H1 (cell line): Measurements from ENCODE around the gene COBLL1. TPM values are rescaled to one million over a fixed set of nuclear protein-coding genes. Genes with fewer than 3 reads are reported as not detected.

Experiments
- CTCF ChIA-PET: fragments of 300-600 bp; sonication (Branson Sonifier 250); formaldehyde crosslinking; loops from one replicate; lab custom pipeline; 2021; ENCODE audit not compliant: partially characterized antibody; lab: Charles Lee
- POLR2A ChIA-PET: fragments of 300-600 bp; sonication (Branson Sonifier 250); formaldehyde crosslinking; loops from one replicate; lab custom pipeline; 2021; ENCODE audit warnings: inconsistent platforms; ENCODE audit not compliant: partially characterized antibody; lab: Charles Lee
- DNase-seq, 2 experiments: peaks; one replicate each; pipeline versions ENCODE4 v3.0.0 to v3.0.0-alpha.2; 2010 to 2022; ENCODE audit warnings: low spot score in 2 of 2, low read depth in 1 of 2, mixed read lengths in 1 of 2
- FAIRE-seq: peaks from 2 replicates; lab custom pipeline; 2011; peaks lifted over from hg19 to GRCh38; lab: Jason Lieb, UNC
- H2AFZ ChIP-seq: 2 replicates; pipeline ENCODE4 v1.8.1; 2012; ENCODE audit warnings: low read length, inconsistent platforms
- H2AK5ac ChIP-seq: 2 replicates; pipeline ENCODE4 v1.6.1; 2013; ENCODE audit warnings: low read depth, low read length
- H2BK120ac ChIP-seq: replicated peaks from 2 replicates; pipeline ENCODE3; 2013; ENCODE audit warnings: low read depth, low read length, inconsistent platforms
- H2BK12ac ChIP-seq: 2 replicates; pipeline ENCODE4 v1.6.1; 2013; ENCODE audit warnings: low read depth, low read length
- H2BK15ac ChIP-seq: 2 replicates; pipeline ENCODE4 v1.6.1; 2013; ENCODE audit warnings: low read length
- H2BK20ac ChIP-seq: 2 replicates; pipeline ENCODE4 v1.6.1; 2013; ENCODE audit warnings: low read length
- H2BK5ac ChIP-seq: 2 replicates; pipeline ENCODE4 v1.6.1; 2013; ENCODE audit warnings: low read depth, low read length
- H3K14ac ChIP-seq: 2 replicates; pipeline ENCODE4 v1.6.1; 2013; ENCODE audit warnings: inconsistent platforms; ENCODE audit not compliant: insufficient read length
- H3K18ac ChIP-seq: 2 replicates; pipeline ENCODE4 v1.6.1; 2013; ENCODE audit warnings: low read length; ENCODE audit errors: extremely low read depth
- H3K23ac ChIP-seq: 2 replicates; pipeline ENCODE4 v1.6.1; 2013; ENCODE audit warnings: inconsistent platforms; ENCODE audit not compliant: insufficient read length
- H3K23me2 ChIP-seq: 2 replicates; pipeline ENCODE4 v1.6.1; 2013; ENCODE audit warnings: low read depth, low read length
- H3K27ac ChIP-seq: 2 replicates; pipeline ENCODE4 v1.6.1; 2011; ENCODE audit warnings: low read depth, low read length, inconsistent platforms
- H3K27me3 ChIP-seq, 4 experiments: replicated peaks in 1 of 4; 1 replicate in 1 of 4; 2 replicates in 3 of 4; pipeline versions ENCODE4 v1.6.1 to v1.8.1; 2011 to 2013; ENCODE audit warnings: low read length in 3 of 4, mild to moderate bottlenecking in 3 of 4, inconsistent platforms in 2 of 4, mixed read lengths in 2 of 4, moderate library complexity in 1 of 4; ENCODE audit not compliant: control insufficient read depth in 3 of 4, insufficient read depth in 3 of 4; ENCODE audit errors: extremely low read depth in 1 of 4
- H3K36me3 ChIP-seq, 4 experiments: 2 replicates each; pipeline versions ENCODE4 v1.6.1 to v1.8.1; 2011 to 2013; ENCODE audit warnings: mild to moderate bottlenecking in 4 of 4, low read length in 3 of 4, moderate library complexity in 2 of 4, control low read depth in 1 of 4, inconsistent platforms in 1 of 4; ENCODE audit not compliant: insufficient read depth in 4 of 4, control insufficient read depth in 2 of 4
- H3K4ac ChIP-seq: replicated peaks from 2 replicates; pipeline ENCODE3; 2013; ENCODE audit warnings: low read length, low read depth, mixed read lengths, inconsistent platforms; ENCODE audit not compliant: insufficient read length
- H3K4me1 ChIP-seq, 4 experiments: replicated peaks in 1 of 4; 1 replicate in 1 of 4; 2 replicates in 3 of 4; pipeline versions ENCODE4 v1.6.1 to v1.8.1; 2011 to 2013; ENCODE audit warnings: low read length in 3 of 4, inconsistent platforms in 2 of 4, mixed read lengths in 1 of 4; ENCODE audit not compliant: insufficient read depth in 4 of 4, control insufficient read depth in 3 of 4
- H3K4me2 ChIP-seq, 2 experiments: 2 replicates each; pipeline versions ENCODE4 v1.6.1 to v1.8.1; 2011 to 2013; ENCODE audit warnings: low read depth in 2 of 2, low read length in 2 of 2, control low read depth in 1 of 2, inconsistent platforms in 1 of 2, mild to moderate bottlenecking in 1 of 2; ENCODE audit not compliant: insufficient read depth in 1 of 2
- H3K4me3 ChIP-seq, 4 experiments: fragments of 200-600, 300-600 bp in 1 of 4; sonication (generic), shearing (Covaris generic), sonication (Bioruptor Twin) in 1 of 4; 2 replicates each; pipeline versions ENCODE4 v1.5.1 to v1.8.1; 2011 to 2016; ENCODE audit warnings: low read length in 4 of 4, low read depth in 3 of 4, control low read depth in 2 of 4, inconsistent platforms in 2 of 4, mild to moderate bottlenecking in 2 of 4, mixed read lengths in 1 of 4, moderate library complexity in 1 of 4; ENCODE audit not compliant: insufficient read depth in 2 of 4; ENCODE audit errors: extremely low read depth in 1 of 4
- H3K56ac ChIP-seq: replicated peaks from 2 replicates; pipeline ENCODE3; 2013; ENCODE audit warnings: low read depth, mild to moderate bottlenecking, mixed read lengths, low read length, inconsistent platforms; ENCODE audit not compliant: insufficient read length
- H3K79me1 ChIP-seq: 2 replicates; pipeline ENCODE4 v1.6.1; 2013; ENCODE audit warnings: low read depth, low read length, control low read depth
- H3K79me2 ChIP-seq, 2 experiments: 2 replicates each; pipeline versions ENCODE4 v1.6.1 to v1.8.1; 2012 to 2013; ENCODE audit warnings: low read length in 2 of 2, mild to moderate bottlenecking in 2 of 2, inconsistent platforms in 1 of 2; ENCODE audit not compliant: insufficient read depth in 2 of 2, control insufficient read depth in 1 of 2
- H3K9ac ChIP-seq, 4 experiments: replicated peaks in 1 of 4; 1 replicate in 1 of 4; 2 replicates in 3 of 4; pipeline versions ENCODE4 v1.6.1 to v1.8.1; 2011 to 2013; ENCODE audit warnings: low read depth in 3 of 4, low read length in 3 of 4, control low read depth in 2 of 4, mild to moderate bottlenecking in 2 of 4, moderate library complexity in 2 of 4, inconsistent platforms in 1 of 4; ENCODE audit errors: extremely low read depth in 1 of 4
- H3K9me3 ChIP-seq, 2 experiments: 2 replicates each; pipeline versions ENCODE4 v1.6.1 to v1.8.1; 2012 to 2013; ENCODE audit warnings: mild to moderate bottlenecking in 2 of 2, moderate library complexity in 2 of 2, control low read depth in 1 of 2, inconsistent platforms in 1 of 2, low read depth in 1 of 2, low read length in 1 of 2, mixed read lengths in 1 of 2; ENCODE audit not compliant: insufficient read depth in 2 of 2
- H4K20me1 ChIP-seq, 2 experiments: replicated peaks in 1 of 2; 2 replicates each; pipeline versions ENCODE3 to v1.8.1; 2011 to 2013; ENCODE audit warnings: inconsistent platforms in 2 of 2, low read length in 2 of 2, mild to moderate bottlenecking in 1 of 2; ENCODE audit not compliant: insufficient read depth in 2 of 2, control insufficient read depth in 1 of 2
- H4K5ac ChIP-seq: 2 replicates; pipeline ENCODE4 v1.6.1; 2013; ENCODE audit warnings: low read length, low read depth, mixed read lengths, inconsistent platforms; ENCODE audit not compliant: insufficient read length
- H4K8ac ChIP-seq: 2 replicates; pipeline ENCODE4 v1.8.0; 2013; ENCODE audit warnings: mild to moderate bottlenecking, moderate library complexity, low read length, inconsistent platforms; ENCODE audit not compliant: insufficient read depth; ENCODE audit errors: extremely low read depth
- H4K91ac ChIP-seq: replicated peaks from 2 replicates; pipeline ENCODE3; 2013; ENCODE audit warnings: low read length, mixed read lengths, inconsistent platforms; ENCODE audit not compliant: insufficient read length
- EP300 ChIP-seq, 2 experiments: IDR thresholded peaks; 1 replicate in 1 of 2; 2 replicates in 1 of 2; pipeline ENCODE4 v1.6.1; 2011 to 2012; ENCODE audit warnings: low read depth in 2 of 2, low read length in 2 of 2, mild to moderate bottlenecking in 2 of 2, borderline replicate concordance in 1 of 2, inconsistent platforms in 1 of 2, moderate library complexity in 1 of 2
- KDM4A ChIP-seq: IDR thresholded peaks from one replicate; pipeline ENCODE4 v1.7.1; 2012; ENCODE audit warnings: low read depth, mild to moderate bottlenecking, moderate library complexity, low read length, inconsistent platforms; ENCODE audit not compliant: severe bottlenecking
- WGBS, 2 experiments: shearing (Covaris generic) in 1 of 2; methylation state at CpG; one replicate each; pipeline versions ENCODE4 v1.1.6 to v1.1.7; 2013 to 2015; ENCODE audit warnings: low lambda C conversion rate in 2 of 2, mixed read lengths in 2 of 2, inconsistent platforms in 1 of 2, low coverage in 1 of 2, missing lambda C conversion rate in 1 of 2; ENCODE audit not compliant: insufficient replicate concordance in 2 of 2, insufficient coverage in 1 of 2, insufficient read length in 1 of 2; ENCODE audit errors: extremely low coverage in 1 of 2, missing lambda C conversion rate in 1 of 2; 5-methylcytosine and 5-hydroxymethylcytosine counted together
- polyA plus RNA-seq, 7 experiments: library from polyadenylated mRNA; depleted of rRNA in 3 of 7; stranded (reverse) in 5 of 7; unstranded in 2 of 7; fragments of >200 nt in 5 of 7; fragments of 200-250 nt in 2 of 7; gene quantifications; 1 replicate in 5 of 7; 2 replicates in 1 of 7; 4 replicates in 1 of 7; pipeline versions ENCODE4 v1.2.1 to v1.2.3, GENCODE V29; 2011 to 2013; ENCODE audit warnings: missing spikeins in 2 of 7, mixed read lengths in 2 of 7
- total RNA-seq: library from RNA; stranded (reverse); fragmentation: NEBNext Ultra II Directional; extraction: Animal tissue kit (Norgen Biotek cat#: 25700); gene quantifications from 2 replicates; pipeline ENCODE4 v1.2.1, GENCODE V29; 2021

Gene COBLL1
- total and polyA plus RNA-seq, 2 of the 8 experiments (the other 6 are each of a cell fraction or from before 2014, with no cell fraction given), result 2.2 to 6.2 TPM

DNA sequence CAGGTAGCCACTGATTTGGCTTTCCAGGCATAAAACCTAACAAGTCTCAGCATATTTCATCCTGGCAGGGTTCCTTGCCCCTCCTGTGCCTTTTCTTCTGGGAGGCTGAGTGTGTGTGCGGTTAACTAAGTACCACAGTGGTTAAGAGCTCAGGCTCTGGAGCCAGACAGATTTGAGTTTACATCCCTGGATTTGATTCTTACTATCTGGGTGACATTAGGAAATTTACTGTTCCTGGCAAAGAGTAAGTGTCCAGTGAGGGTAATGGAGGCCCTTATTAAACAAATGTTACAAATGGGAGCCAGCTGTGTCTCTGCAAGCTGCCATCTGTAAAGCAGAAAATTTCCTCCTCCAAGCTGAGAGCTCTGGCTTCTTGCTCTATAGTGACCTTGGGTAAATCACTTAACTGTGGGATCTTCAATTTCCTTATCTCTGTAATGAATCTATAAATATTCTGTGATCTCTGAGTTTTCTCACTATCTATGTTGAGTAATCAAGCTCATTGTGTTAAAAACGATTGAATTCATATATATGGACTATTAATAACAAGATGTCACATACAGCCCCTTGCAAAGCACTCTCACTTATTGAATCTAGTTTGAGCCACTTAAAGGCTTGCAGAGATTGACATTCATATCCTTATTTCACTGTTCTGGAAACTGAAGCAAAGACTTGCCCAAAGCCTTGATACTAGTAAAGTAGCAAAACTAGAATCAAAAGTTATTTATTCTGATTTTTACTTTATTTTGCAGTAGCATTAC is 6.5 kb upstream of the COBLL1 start:
- CTCF ChIA-PET, result interaction anchor here (0.6 to 1.0 kb wide), 2 partner anchors 12 to 42 kb away, joined by 3 to 4 read pairs; no protein-coding TSS in a partner anchor

More for the DNA sequence above, 6.5 kb upstream of the COBLL1 start:
- H3K27me3 ChIP-seq, result no peaks in the 10 kb centered on the region
- H3K23me2 ChIP-seq, result no peaks in the 10 kb centered on the region
- no peak overlapping the region for H3K4me2 ChIP-seq
- no peak overlapping the region for H4K8ac ChIP-seq
- TF ChIP-seq EP300 (IDR thresholded peaks at IDR 0.05; ENCODE audit: borderline replicate concordance in 1 of 2, low read depth in 2 of 2, low read length in 2 of 2), result no peak
- no peak for TF ChIP-seq KDM4A
- no peak overlapping the region for H3K18ac ChIP-seq
- no peak overlapping the region for H3K9ac ChIP-seq
- H3K27ac ChIP-seq, result no peak overlapping the region
- H3K79me2 ChIP-seq, result no peaks in the 10 kb centered on the region
- peak overlapping the region; percentile 68; the same call in 1 of the 2 replicates for H2AFZ ChIP-seq
- H2BK5ac ChIP-seq, result no peak overlapping the region
- H3K23ac ChIP-seq, result no peak overlapping the region
- H4K20me1 ChIP-seq, result no peaks in the 10 kb centered on the region
- H2AK5ac ChIP-seq, result no peak overlapping the region
- no peak overlapping the region for H2BK20ac ChIP-seq
- H3K4ac ChIP-seq, result no peak overlapping the region
- H3K14ac ChIP-seq, result no peak overlapping the region
- no peak overlapping the region for H2BK15ac ChIP-seq
- H3K4me1 ChIP-seq, result peaks cover 0 to 2% (median 0%) of the 10 kb centered on the region in 4 experiments; a peak in 2 of 7 replicates
- H3K56ac ChIP-seq, result no peak overlapping the region
- H3K36me3 ChIP-seq, result no peaks in the 10 kb centered on the region
- no peaks in the 10 kb centered on the region for H3K79me1 ChIP-seq
- POLR2A ChIA-PET, result interaction anchor here (0.6 kb wide), 1 partner anchor 73 kb away, joined by 3 read pairs; no protein-coding TSS in a partner anchor
- no peaks in the 10 kb centered on the region for H3K9me3 ChIP-seq
- H2BK12ac ChIP-seq, result no peak overlapping the region
- H4K91ac ChIP-seq, result no peak overlapping the region
- H2BK120ac ChIP-seq, result no peak overlapping the region
- 83% methylated on average over 2 of the region's 2 CpGs; no CpG with 5 or more reads in 1 of the 2 experiments for WGBS, 2 experiments
- H3K4me3 ChIP-seq, result no peak overlapping the region
- peak; percentile 32 for FAIRE-seq
- H4K5ac ChIP-seq, result no peak overlapping the region
- no peak for DNase-seq
